Hindlimb muscle (tissue), 1 donor: ENCODE measurements around the gene GPRIN2. TPM values are rescaled to one million over a fixed set of nuclear protein-coding genes. Genes with fewer than 3 reads are reported as not detected.

Experiments
- DNase-seq: peaks from one replicate; pipeline ENCODE4 v3.0.0-alpha.2; 2013
- polyA plus RNA-seq: library from polyadenylated mRNA; unstranded; fragments of 120-200 nt; gene quantifications from one replicate; pipeline ENCODE4 v1.2.1, GENCODE V29; 2013; ENCODE audit not compliant: insufficient read length

The GPRIN2 gene
- polyA plus RNA-seq, 1 donor, result not detected

GRCh38 chr10:46548498-46549090 is 7.9 kb downstream of the GPRIN2 start:
- DNase-seq, result no peak

- DNase-seq, result no peak
These were observed 8.6 kb downstream of the GPRIN2 start for GRCh38 chr10:46547541-46548497.

- no peak for DNase-seq
These were observed 9.6 kb downstream of the GPRIN2 start for GRCh38 chr10:46546591-46547540.

GRCh38 chr10:46545861-46546590 is 10.4 kb downstream of the GPRIN2 start:
- DNase-seq, result no peak

- no peak for DNase-seq
These were observed 11.3 kb downstream of the GPRIN2 start for GRCh38 chr10:46544989-46545791.

GRCh38 chr10:46543466-46544377 is 12.7 kb downstream of the GPRIN2 start:
- DNase-seq, result no peak

GRCh38 chr10:46542567-46543465 is 13.6 kb downstream of the GPRIN2 start:
- no peak for DNase-seq

GRCh38 chr10:46541735-46542566 is 14.5 kb downstream of the GPRIN2 start:
- DNase-seq, result no peak

- DNase-seq, result no peak
These were observed 15.3 kb downstream of the GPRIN2 start for GRCh38 chr10:46541017-46541661.

GRCh38 chr10:46540412-46541016 is 15.9 kb downstream of the GPRIN2 start:
- no peak for DNase-seq

GRCh38 chr10:46539596-46540411 is 16.7 kb downstream of the GPRIN2 start:
- DNase-seq, result no peak

GRCh38 chr10:46538717-46539426 is 17.6 kb downstream of the GPRIN2 start:
- no peak for DNase-seq

- DNase-seq, result no peak
These were observed 18.3 kb downstream of the GPRIN2 start for GRCh38 chr10:46538155-46538554.

GRCh38 chr10:46537309-46537708 is 19.1 kb downstream of the GPRIN2 start:
- DNase-seq, result no peak

GRCh38 chr10:46536781-46537180 is 19.7 kb downstream of the GPRIN2 start:
- DNase-seq, result no peak
